SK-N-SH (cell line): ENCODE data around the gene LENG8. TPM values are rescaled to one million over a fixed set of nuclear protein-coding genes. Genes with fewer than 3 reads are reported as not detected.

ENCODE experiments used
- CTCF ChIA-PET: fragments of 300-600, 350-600 bp; formaldehyde crosslinking; extraction: SDS; loops from one replicate; lab custom pipeline; 2021; lab: Yijun Ruan, JAX
- POLR2A ChIA-PET: fragments of 350-600 bp; sonication (Branson Sonifier 250); formaldehyde crosslinking; extraction: SDS; loops from one replicate; lab custom pipeline; 2020; ENCODE audit warnings: antibody characterized with exemption, inconsistent platforms; lab: Yijun Ruan, JAX
- DNase-seq: peaks from one replicate; pipeline ENCODE4 v3.0.0; 2012
- H2AFZ ChIP-seq: fragments of 200-600 bp; sonication (generic); 2 replicates; pipeline ENCODE4 v1.8.1; 2016; ENCODE audit warnings: antibody characterized with exemption, mild to moderate bottlenecking, low read depth
- H3F3A ChIP-seq: fragments of 200-600 bp; sonication (generic); replicated peaks from 2 replicates; pipeline ENCODE3; 2016; ENCODE audit warnings: antibody characterized with exemption, mild to moderate bottlenecking; ENCODE audit not compliant: insufficient read depth
- H3K27ac ChIP-seq, 2 experiments: fragments of 200-500 bp in 1 of 2; fragments of 200-600 bp in 1 of 2; sonication (Bioruptor generic) in 1 of 2; sonication (generic), shearing (Covaris generic) in 1 of 2; 2 replicates each; pipeline versions ENCODE4 v1.5.1 to v1.6.1; 2014 to 2016; ENCODE audit warnings: low read depth in 2 of 2, inconsistent platforms in 1 of 2, low read length in 1 of 2, mild to moderate bottlenecking in 1 of 2, mixed read lengths in 1 of 2
- H3K27me3 ChIP-seq: fragments of 200-600 bp; sonication (generic), shearing (Covaris generic); 2 replicates; pipeline ENCODE4 v1.6.1; 2016; ENCODE audit warnings: mixed run types; ENCODE audit not compliant: insufficient read depth
- H3K36me3 ChIP-seq, 2 experiments: fragments of 200-500 bp in 1 of 2; fragments of 200-600 bp in 1 of 2; sonication (Bioruptor generic) in 1 of 2; sonication (generic) in 1 of 2; replicated peaks in 1 of 2; 2 replicates each; pipeline versions ENCODE3 to v1.5.1; 2014 to 2016; ENCODE audit warnings: low read length in 1 of 2, mild to moderate bottlenecking in 1 of 2; ENCODE audit not compliant: insufficient read depth in 2 of 2, control insufficient read depth in 1 of 2
- H3K4me1 ChIP-seq, 2 experiments: fragments of 200-500 bp in 1 of 2; fragments of 200-600 bp in 1 of 2; sonication (Bioruptor generic) in 1 of 2; sonication (generic), shearing (Covaris generic) in 1 of 2; 2 replicates each; pipeline versions ENCODE4 v1.5.1 to v1.6.1; 2014 to 2016; ENCODE audit warnings: low read depth in 1 of 2, low read length in 1 of 2, mixed run types in 1 of 2; ENCODE audit not compliant: insufficient read depth in 2 of 2, control insufficient read depth in 1 of 2
- H3K4me2 ChIP-seq: fragments of 200-600 bp; sonication (generic), shearing (Covaris generic); 2 replicates; pipeline ENCODE4 v1.6.1; 2017; ENCODE audit warnings: mixed run types
- H3K4me3 ChIP-seq, 2 experiments: fragments of 200-500 bp in 1 of 2; fragments of 200-600 bp in 1 of 2; sonication (Bioruptor generic) in 1 of 2; sonication (generic), shearing (Covaris generic) in 1 of 2; 2 replicates each; pipeline versions ENCODE4 v1.5.1 to v1.8.1; 2014 to 2016; ENCODE audit warnings: low read depth in 2 of 2, inconsistent platforms in 1 of 2, low read length in 1 of 2, mild to moderate bottlenecking in 1 of 2, mixed read lengths in 1 of 2, moderate library complexity in 1 of 2
- H3K79me2 ChIP-seq: fragments of 200-600 bp; sonication (generic); 2 replicates; pipeline ENCODE4 v1.8.1; 2017; ENCODE audit warnings: mild to moderate bottlenecking; ENCODE audit not compliant: insufficient read depth
- H3K9ac ChIP-seq: fragments of 200-600 bp; sonication (generic); 2 replicates; pipeline ENCODE4 v1.6.1; 2017; ENCODE audit warnings: mixed run types
- H3K9me2 ChIP-seq: fragments of 200-600 bp; sonication (generic); 2 replicates; pipeline ENCODE4 v1.6.1; 2017; ENCODE audit warnings: mixed run types
- H3K9me3 ChIP-seq: fragments of 200-600 bp; sonication (generic); 2 replicates; pipeline ENCODE4 v1.6.1; 2017; ENCODE audit warnings: mixed run types, mild to moderate bottlenecking, moderate library complexity
- H4K20me1 ChIP-seq: fragments of 200-600 bp; sonication (generic); 2 replicates; pipeline ENCODE4 v1.6.1; 2017; ENCODE audit warnings: mild to moderate bottlenecking, mixed run types; ENCODE audit not compliant: insufficient read depth
- EZH2phosphoT487 ChIP-seq: fragments of 200-600 bp; sonication (generic); IDR thresholded peaks from 2 replicates; pipeline ENCODE4 v1.6.1; 2017; ENCODE audit warnings: low read depth, mixed run types, mild to moderate bottlenecking, antibody characterized with exemption, moderate library complexity, borderline replicate concordance
- FOSL2 ChIP-seq: IDR thresholded peaks from 2 replicates; pipeline ENCODE4 v1.4.0; 2012; ENCODE audit warnings: low read depth, mild to moderate bottlenecking, moderate library complexity, borderline replicate concordance
- FOXJ3 ChIP-seq: sonication (generic); formaldehyde crosslinking; IDR thresholded peaks from 2 replicates; pipeline ENCODE4 v1.5.1; 2020; ENCODE audit warnings: mild to moderate bottlenecking, missing genetic modification reagents
- FOXM1 ChIP-seq: IDR thresholded peaks from 2 replicates; pipeline ENCODE4 v1.4.0; 2012; ENCODE audit warnings: low read depth, mild to moderate bottlenecking
- GATA2 ChIP-seq: sonication (generic); formaldehyde crosslinking; IDR thresholded peaks from 2 replicates; pipeline ENCODE4 v1.5.0; 2020; ENCODE audit warnings: mild to moderate bottlenecking, missing genetic modification reagents
- IRF3 ChIP-seq: fragments of 150-350 bp; IDR thresholded peaks from 2 replicates; pipeline ENCODE4 v1.6.1; 2016; ENCODE audit warnings: mild to moderate bottlenecking, low read depth, low read length
- JUND ChIP-seq: IDR thresholded peaks from 2 replicates; pipeline ENCODE4 v1.4.0; 2012
- MEF2A ChIP-seq: IDR thresholded peaks from 2 replicates; pipeline ENCODE4 v1.4.0; 2012; ENCODE audit warnings: low read depth, borderline replicate concordance
- MXI1 ChIP-seq: IDR thresholded peaks from 2 replicates; pipeline ENCODE4 v1.6.1; 2012; ENCODE audit warnings: mild to moderate bottlenecking, low read depth, low read length, improper control_type of control experiment
- NRF1 ChIP-seq: IDR thresholded peaks from 2 replicates; pipeline ENCODE4 v1.6.1; 2012; ENCODE audit warnings: low read depth, mild to moderate bottlenecking, low read length
- RCOR1 ChIP-seq: fragments of 150-350 bp; IDR thresholded peaks from 2 replicates; pipeline ENCODE4 v1.6.1; 2017; ENCODE audit warnings: antibody characterized with exemption, low read length
- RXRA ChIP-seq: IDR thresholded peaks from 2 replicates; pipeline ENCODE4 v1.4.0; 2012; ENCODE audit warnings: low read depth, mild to moderate bottlenecking, borderline replicate concordance
- SIN3A ChIP-seq: IDR thresholded peaks from 2 replicates; pipeline ENCODE4 v1.6.1; 2012; ENCODE audit warnings: low read depth, mild to moderate bottlenecking, low read length, moderate library complexity, borderline replicate concordance
- TCF12 ChIP-seq: IDR thresholded peaks from 2 replicates; pipeline ENCODE4 v1.4.0; 2012
- WGBS: methylation state at CpG from one replicate; pipeline ENCODE4 v1.1.6; 2017; ENCODE audit warnings: low lambda C conversion rate; 5-methylcytosine and 5-hydroxymethylcytosine counted together
- polyA plus RNA-seq, 3 experiments: library from polyadenylated mRNA; depleted of rRNA; stranded (reverse); fragments of >200 nt; gene quantifications; 2 replicates each; pipeline ENCODE4 v1.2.3, GENCODE V29; 2012

The LENG8 gene
- polyA plus RNA-seq, 1 of the 3 experiments (the other 2 are of a cell fraction) = 84.0 TPM

GRCh38 chr19:54400913-54401312 lies 48.1 kb upstream of the LENG8 start:
- TF ChIP-seq JUND (no peak), GATA2 (CRISPR knock-in tag) (no peak), IRF3 (no peak), EZH2phosphoT487 (no peak), SIN3A (no peak), RXRA (no peak), TCF12 (no peak)
- no peak overlapping the region for H3K9ac ChIP-seq
- no peaks in the 10 kb centered on the region for H3K36me3 ChIP-seq
- CTCF ChIA-PET = no interaction called here
- DNase-seq = no peak
- no peaks in the 10 kb centered on the region for H3F3A ChIP-seq
- no peak overlapping the region for H3K4me3 ChIP-seq
- H2AFZ ChIP-seq = no peak overlapping the region
- H3K4me2 ChIP-seq = no peak overlapping the region
- POLR2A ChIA-PET = no interaction called here
- H3K79me2 ChIP-seq = no peaks in the 10 kb centered on the region
- H4K20me1 ChIP-seq = no peaks in the 10 kb centered on the region
- WGBS = 29% methylated on average over 6 of the region's 6 CpGs
- H3K9me3 ChIP-seq = no peaks in the 10 kb centered on the region
- no peaks in the 10 kb centered on the region for H3K4me1 ChIP-seq
- peaks cover 64% of the 10 kb centered on the region for H3K27me3 ChIP-seq
- H3K27ac ChIP-seq = no peak overlapping the region
- no peaks in the 10 kb centered on the region for H3K9me2 ChIP-seq

- H4K20me1 ChIP-seq = no peaks in the 10 kb centered on the region
- H2AFZ ChIP-seq = no peak overlapping the region
- WGBS = 45% methylated on average over 8 of the region's 8 CpGs
- no peak overlapping the region for H3K9ac ChIP-seq
- no peak overlapping the region for H3K27ac ChIP-seq
- H3K9me2 ChIP-seq = no peaks in the 10 kb centered on the region
- H3F3A ChIP-seq = peaks cover 2% of the 10 kb centered on the region
- no peak for TF ChIP-seq FOXM1
- TF ChIP-seq NRF1 = no peak
- no peak for TF ChIP-seq FOSL2
- TF ChIP-seq SIN3A = no peak
- no peak for TF ChIP-seq EZH2phosphoT487
- TF ChIP-seq MXI1 = no peak
- no peak for TF ChIP-seq MEF2A
- no peak for TF ChIP-seq FOXJ3 (CRISPR knock-in tag)
- TF ChIP-seq RCOR1 = no peak
- TF ChIP-seq GATA2 (CRISPR knock-in tag) = no peak
- CTCF ChIA-PET = no interaction called here
- no peak overlapping the region for H3K4me3 ChIP-seq
- no peaks in the 10 kb centered on the region for H3K36me3 ChIP-seq
- peaks cover 49% of the 10 kb centered on the region for H3K27me3 ChIP-seq
- no peak overlapping the region for H3K4me2 ChIP-seq
- no peaks in the 10 kb centered on the region for H3K9me3 ChIP-seq
- DNase-seq = no peak
- H3K4me1 ChIP-seq = no peaks in the 10 kb centered on the region
- H3K79me2 ChIP-seq = no peaks in the 10 kb centered on the region
- POLR2A ChIA-PET = no interaction called here
Observed at GRCh38 chr19:54403054-54403453, 45.9 kb upstream of the LENG8 start.
